ENCODE measurements around the gene GSTT2.
A peak's percentile ranks its signal among the peaks of the same experiment; 100 is the strongest.

Gene GSTT2

GRCh38 chr22:24008381-24009226 is 28.7 kb downstream of the GSTT2 start:
- ATAC-seq (no peak), DNase-seq (no peak)

DNA sequence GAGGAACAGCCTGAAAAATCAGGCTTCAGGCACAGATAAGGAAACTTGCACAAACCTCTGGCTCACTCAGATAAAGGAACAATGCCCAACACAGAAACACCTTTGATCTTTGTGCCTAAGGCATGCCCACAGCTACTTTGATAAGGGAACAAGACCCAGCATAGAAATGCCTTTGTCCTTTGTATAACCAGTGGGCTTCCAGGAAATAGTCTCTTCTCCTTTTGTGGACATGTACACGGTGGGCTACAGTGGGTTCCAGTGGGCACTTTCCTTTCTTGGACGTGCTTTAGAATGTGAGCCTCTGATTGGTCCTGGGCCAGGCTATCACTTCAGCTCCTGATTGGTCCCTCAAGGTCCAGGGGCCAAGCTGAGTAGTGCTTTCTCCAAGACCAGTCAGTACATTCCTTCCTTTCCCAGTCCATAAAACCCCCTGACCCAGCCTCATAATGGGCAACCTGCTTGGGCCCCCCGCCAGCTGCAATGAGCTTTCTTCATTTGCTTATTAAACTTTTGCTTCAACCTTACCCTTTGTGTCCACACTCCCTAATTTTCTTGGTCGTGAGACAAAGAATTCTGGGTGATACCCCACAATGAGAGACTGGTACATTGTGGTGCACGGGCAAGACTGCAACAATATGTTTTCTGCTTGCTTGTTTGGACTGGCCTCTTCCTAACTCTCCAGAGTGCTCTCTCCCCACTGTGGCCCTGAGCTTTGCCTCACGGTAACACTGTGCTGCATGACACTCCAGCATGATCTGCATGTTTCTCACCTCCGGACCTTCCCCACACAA is 29.5 kb downstream of the GSTT2 start:
- ATAC-seq (no peak), DNase-seq (no peak)

DNA sequence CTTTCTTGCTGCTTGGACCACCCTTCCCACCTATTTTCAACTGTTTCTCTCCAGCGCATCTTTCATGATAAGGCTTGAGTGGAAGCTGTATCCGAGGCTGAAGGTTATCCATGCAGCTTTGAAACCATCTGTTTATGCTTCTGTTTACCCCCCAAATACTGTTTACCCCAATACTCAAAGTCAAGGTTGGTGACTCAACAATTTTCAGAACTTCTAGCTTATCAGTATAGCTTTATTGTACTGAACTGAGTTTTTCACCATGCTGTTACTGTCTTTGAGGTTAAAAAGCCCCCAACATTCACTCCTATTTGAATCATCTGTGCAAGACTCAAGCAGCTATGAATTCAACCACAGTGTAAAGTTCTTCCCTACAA is 30.1 kb downstream of the GSTT2 start:
- ATAC-seq, result no peak
- DNase-seq, result no peak

DNA sequence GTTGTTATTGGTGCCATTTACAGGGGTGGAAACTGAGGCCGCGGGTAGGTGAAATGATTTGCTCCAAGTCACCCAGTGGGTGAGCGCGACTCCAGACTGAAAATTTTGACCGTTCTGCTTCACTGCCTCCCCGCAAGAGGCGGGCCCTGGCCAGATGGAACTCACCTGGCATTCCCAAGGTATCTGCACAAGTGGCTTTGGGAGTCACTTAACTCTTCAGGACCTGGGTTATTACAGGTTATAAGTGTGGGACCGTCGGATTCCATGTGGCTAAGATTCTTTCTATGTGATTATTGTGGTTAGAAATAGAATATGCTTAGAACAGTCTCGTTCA is 31.8 kb downstream of the GSTT2 start:
- ATAC-seq (no peak), DNase-seq (no peak)

DNA sequence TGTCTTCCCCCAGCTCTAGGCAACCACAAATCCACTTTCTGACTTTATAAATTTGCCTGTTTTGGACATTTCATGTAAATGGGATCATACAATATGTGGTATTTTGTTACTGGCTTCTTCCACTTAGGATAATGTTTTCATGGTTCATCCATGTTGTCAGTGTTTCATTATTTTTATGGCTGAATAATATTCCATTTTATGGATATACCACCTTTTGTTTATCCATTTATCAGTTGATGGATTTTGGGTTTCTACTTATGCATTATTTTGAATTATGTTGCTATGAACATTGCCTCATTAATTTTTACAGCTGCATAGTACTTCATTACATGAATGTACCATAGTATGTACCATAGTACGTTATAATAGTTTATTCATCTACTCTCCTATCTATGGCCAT is 36.2 kb downstream of the GSTT2 start:
- ATAC-seq (no peak), DNase-seq (no peak)

- DNase-seq (no peak), ATAC-seq (no peak)
These were observed 41.4 kb downstream of the GSTT2 start for GRCh38 chr22:24021304-24021703.

DNA sequence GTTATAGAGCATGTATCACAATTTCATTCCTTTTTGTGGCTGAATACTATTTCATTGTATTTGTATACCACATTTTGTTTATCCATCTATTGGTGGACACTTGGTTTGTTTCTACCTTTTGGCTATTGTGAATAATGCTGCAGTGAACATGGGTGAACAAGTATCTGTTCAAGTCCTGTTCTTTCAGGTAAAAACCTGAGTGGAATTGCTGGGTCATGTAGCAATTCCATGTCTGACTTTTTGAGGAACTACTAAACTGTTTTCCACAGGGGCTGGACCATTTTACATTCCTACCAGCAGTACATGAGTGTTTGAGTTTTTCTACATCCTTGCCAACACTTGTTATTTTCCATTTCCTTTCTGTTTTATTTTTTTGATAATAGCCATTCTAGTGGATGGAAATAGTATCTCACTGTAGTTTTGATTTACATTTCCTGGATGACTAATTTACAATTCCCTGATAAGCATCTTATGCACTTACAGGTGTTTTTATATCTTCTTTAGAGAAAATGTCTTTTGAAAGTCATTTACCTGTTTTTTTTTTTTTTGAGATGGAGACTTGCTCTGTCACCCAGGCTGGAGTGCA is 43.4 kb downstream of the GSTT2 start:
- ATAC-seq, result peak; percentile 28
- no peak for DNase-seq

DNA sequence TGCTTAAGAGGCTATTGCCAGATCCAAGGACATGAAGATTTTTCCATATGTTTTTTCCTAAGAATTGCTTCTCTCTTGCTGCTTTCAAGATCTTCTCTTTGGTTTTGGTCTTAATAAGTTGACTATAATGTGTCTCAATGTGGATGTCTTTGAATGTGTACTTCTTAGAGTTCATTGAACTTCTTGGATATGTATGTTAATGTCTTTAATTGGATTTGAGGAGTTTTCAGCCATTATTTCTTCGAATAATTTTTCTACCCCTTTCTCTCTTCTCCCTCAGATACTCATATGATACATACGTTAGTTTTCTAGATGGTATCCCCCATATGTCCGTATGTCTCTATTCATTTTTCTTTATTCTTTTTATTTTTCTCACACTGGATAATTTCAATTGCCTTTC is 44.4 kb downstream of the GSTT2 start:
- ATAC-seq, result no peak
- DNase-seq, result no peak

GRCh38 chr22:24025475-24025874 is 45.5 kb downstream of the GSTT2 start:
- DNase-seq, result no peak
- ATAC-seq, result no peak

- ATAC-seq, result no peak
These were observed 46.1 kb downstream of the GSTT2 start for GRCh38 chr22:24026056-24026455.

DNA sequence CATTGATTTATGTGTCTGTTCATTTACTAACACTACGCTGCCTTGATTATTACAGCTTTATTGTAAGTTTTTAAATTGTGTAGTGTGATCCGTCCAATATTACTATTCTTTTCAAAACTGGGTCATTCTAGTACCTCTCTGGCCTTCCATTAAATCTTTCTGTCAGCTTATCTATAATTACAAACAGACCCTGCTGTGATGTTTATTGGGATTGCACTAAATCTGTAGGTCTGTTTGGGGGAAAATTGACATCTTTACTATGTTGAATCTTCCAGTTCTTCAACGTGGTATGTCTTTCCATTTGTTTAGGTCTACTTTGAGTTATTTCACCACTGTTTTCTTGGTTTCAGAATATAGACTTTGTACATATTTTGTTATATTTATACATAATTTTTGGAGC is 46.8 kb downstream of the GSTT2 start:
- ATAC-seq (no peak), DNase-seq (no peak)

More at GRCh38 chr22:24026056-24026455, 46.1 kb downstream of the GSTT2 start:
- no peak for DNase-seq

DNA sequence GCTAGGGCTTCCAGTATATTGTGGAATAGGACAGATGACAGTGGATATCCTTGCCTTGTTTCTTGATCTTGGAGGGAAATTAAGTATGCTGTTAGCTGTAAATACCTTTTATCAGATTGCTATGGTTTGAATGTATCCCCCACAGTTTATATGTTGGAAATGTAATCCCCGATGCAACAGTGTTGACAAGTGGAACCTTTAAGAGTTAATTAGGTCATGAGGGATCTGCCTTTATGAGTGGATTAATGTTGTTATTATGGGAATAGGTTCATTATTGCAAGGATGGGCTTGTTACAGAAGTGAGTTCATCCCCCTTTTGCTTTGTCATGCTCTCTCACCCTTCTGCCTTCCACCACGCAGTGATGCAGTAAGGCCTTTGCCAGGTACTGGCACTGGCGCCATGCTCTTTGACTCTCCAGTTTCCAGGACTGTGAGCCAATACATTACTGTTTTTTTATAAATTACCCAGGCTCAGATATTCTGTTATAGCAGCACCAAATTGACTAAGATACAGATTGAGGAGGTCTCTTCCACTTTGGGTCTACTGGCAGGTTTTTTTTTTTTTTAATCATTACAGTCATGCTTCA is 47.5 kb downstream of the GSTT2 start:
- no peak for DNase-seq
- no peak for ATAC-seq

- ATAC-seq (no peak), DNase-seq (no peak)
These were observed 48.1 kb downstream of the GSTT2 start for GRCh38 chr22:24027991-24028390.

- no peak for DNase-seq
- ATAC-seq, result peak; percentile 43
These were observed 48.6 kb downstream of the GSTT2 start for GRCh38 chr22:24028533-24028932.

DNA sequence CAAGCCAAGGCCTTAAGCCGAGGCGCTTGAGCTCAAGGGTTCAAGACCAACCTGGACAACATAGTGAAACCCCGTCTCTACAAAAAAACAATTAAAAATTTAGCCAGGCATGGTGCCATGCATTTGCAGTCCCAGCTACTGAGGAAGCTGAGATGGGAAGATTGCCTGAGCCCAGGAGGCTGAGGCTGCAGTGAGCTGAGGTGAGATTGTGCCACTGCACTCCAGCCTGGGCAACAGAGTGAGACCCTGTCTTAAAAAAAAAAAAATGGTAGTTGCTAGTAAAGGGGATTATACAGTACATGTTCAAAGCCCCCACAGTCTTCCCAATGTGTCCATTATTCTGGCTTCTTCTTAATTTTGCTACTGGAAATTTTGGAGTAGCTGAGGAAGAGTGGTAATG is 49.4 kb downstream of the GSTT2 start:
- ATAC-seq, result no peak

DNA sequence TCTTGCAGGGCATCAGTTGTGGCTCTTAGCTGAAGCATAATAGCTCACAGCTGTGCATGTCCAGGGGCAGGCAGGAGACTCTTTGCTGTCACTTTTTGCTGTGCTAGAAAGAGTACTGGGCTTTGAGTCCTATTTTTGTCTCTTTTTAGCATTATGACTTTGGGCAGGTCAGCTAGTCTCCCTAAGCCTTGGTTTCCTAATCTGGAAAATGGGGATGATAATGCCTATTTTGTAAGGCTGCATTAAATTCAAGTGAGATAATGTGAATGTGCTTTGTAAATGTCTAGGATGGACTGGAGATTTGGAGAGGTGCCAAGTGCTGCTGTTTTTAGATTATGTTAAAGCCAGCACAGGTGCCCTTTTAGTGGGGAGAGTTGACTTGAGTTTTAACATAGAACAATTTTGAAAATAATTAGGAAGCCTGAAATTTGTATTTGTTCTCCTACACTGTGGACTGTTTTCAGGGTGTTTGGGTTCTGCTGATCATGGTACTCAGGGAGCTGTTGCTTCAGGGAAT is 50.3 kb downstream of the GSTT2 start:
- ATAC-seq, result no peak
- no peak for DNase-seq

More for the DNA sequence above, 49.4 kb downstream of the GSTT2 start:
- no peak for DNase-seq
